ENCODE results near the gene RPL36. TPM values are rescaled to one million over a fixed set of nuclear protein-coding genes. Genes with fewer than 3 reads are reported as not detected.

The RPL36 gene
- total and polyA plus RNA-seq, 9 of the 15 experiments (the other 6 are each of a cell fraction or from before 2014, with no cell fraction given): 350 to 3,412 (median 1,507) TPM

GRCh38 chr19:5718579-5719273 is 28.6 kb downstream of the RPL36 start (continued):
- TF ChIP-seq GTF2A2 (tag; IDR thresholded peaks at IDR 0.05) (no peak), ZBTB1 (CRISPR knock-in tag; IDR thresholded peaks at IDR 0.05; ENCODE audit: borderline replicate concordance, low read depth) (no peak), PML (IDR thresholded peaks at IDR 0.05; ENCODE audit: low read length) (peak; percentile 45; the same call in 1 of the 2 replicates), CBX3 (IDR thresholded peaks at IDR 0.05; ENCODE audit: borderline replicate concordance in 1 of 2, low read length in 2 of 2) (no peak), KAT8 (IDR thresholded peaks at IDR 0.05; ENCODE audit: low read depth) (no peak), NONO (IDR thresholded peaks at IDR 0.05; ENCODE audit: low read depth in 2 of 2, low read length in 1 of 2) (no peak), MAX (CRISPR knock-in tag; IDR thresholded peaks at IDR 0.05) (no peak), FOXA1 (IDR thresholded peaks at IDR 0.05; ENCODE audit: borderline replicate concordance) (no peak), ZNF551 (CRISPR knock-in tag; IDR thresholded peaks at IDR 0.05) (no peak), NFIX (CRISPR knock-in tag; IDR thresholded peaks at IDR 0.05; ENCODE audit: low read depth) (no peak), PTRF (tag; IDR thresholded peaks at IDR 0.05) (no peak), CGGBP1 (CRISPR knock-in tag; IDR thresholded peaks at IDR 0.05) (no peak), MEF2A (IDR thresholded peaks at IDR 0.05; ENCODE audit: control insufficient read depth, low read depth, low read length) (peak; percentile 25; the same call in 1 of the 2 replicates), SP2 (IDR thresholded peaks at IDR 0.05; ENCODE audit: extremely low read depth, low read depth, low read length, poor library complexity, severe bottlenecking) (no peak), MCM2 (IDR thresholded peaks at IDR 0.05; ENCODE audit: low read depth) (no peak), C11orf30 (IDR thresholded peaks at IDR 0.05; ENCODE audit: low read depth) (peak; percentile 59; the same call in 1 of the 2 replicates), MTA3 (IDR thresholded peaks at IDR 0.05; ENCODE audit: borderline replicate concordance) (peak; percentile 74; the same call in 1 of the 2 replicates), GABPA (tag; conservative IDR thresholded peaks at IDR 0.05; ENCODE audit: low read depth) (no peak), KLF13 (tag; IDR thresholded peaks at IDR 0.05; ENCODE audit: borderline replicate concordance, low read depth) (no peak), ESRRA (IDR thresholded peaks at IDR 0.05; ENCODE audit: borderline replicate concordance, low read depth) (peak; percentile 99), PCBP2 (IDR thresholded peaks at IDR 0.05; ENCODE audit: low read depth, low read length, poor library complexity, severe bottlenecking) (no peak), CCAR2 (IDR thresholded peaks at IDR 0.05; ENCODE audit: low read depth, low read length) (no peak), HSF4 (CRISPR knock-in tag; IDR thresholded peaks at IDR 0.05; ENCODE audit: borderline replicate concordance) (no peak), HBP1 (CRISPR knock-in tag; IDR thresholded peaks at IDR 0.05) (no peak), ARHGAP35 (IDR thresholded peaks at IDR 0.05; ENCODE audit: partially characterized antibody) (no peak), JUND (IDR thresholded peaks at IDR 0.05; ENCODE audit: borderline replicate concordance, low read depth, low read length) (peak; percentile 92), JUND (tag; IDR thresholded peaks at IDR 0.05; ENCODE audit: borderline replicate concordance, low read depth, low read length) (peak; percentile 89), MAFF (IDR thresholded peaks at IDR 0.05; ENCODE audit: low read length) (no peak), ZNF316 (IDR thresholded peaks at IDR 0.05) (no peak)

Data from K562 (cell line).